Inflammatory macrophage (primary cell): ENCODE data around the gene NINL.
"Not testable (repeated sequence)": the region's sequence is repeated elsewhere in the genome, so short reads cannot be mapped to it uniquely, and the experiment has no call there.

Source experiments
- DNase-seq, 2 donors: peaks; one replicate each; pipeline ENCODE4 v3.0.0-alpha.2; 2020 to 2022

NINL gene

GRCh38 chr20:25483431-25484132 is 101.7 kb downstream of the NINL start:
- DNase-seq: peak; percentile 64 to 95

- DNase-seq: no peak
Measured at GRCh38 chr20:25481918-25482253, 103.4 kb downstream of the NINL start.

GRCh38 chr20:25481235-25481917 is 104.0 kb downstream of the NINL start:
- DNase-seq: no peak

GRCh38 chr20:25480797-25481196 is 104.5 kb downstream of the NINL start:
- no peak for DNase-seq

- no peak for DNase-seq
Measured at GRCh38 chr20:25480156-25480555, 105.2 kb downstream of the NINL start.

GRCh38 chr20:25479638-25480037 is 105.7 kb downstream of the NINL start:
- DNase-seq: no peak

GRCh38 chr20:25478889-25479568 is 106.3 kb downstream of the NINL start:
- no peak for DNase-seq

GRCh38 chr20:25477014-25477882 is 108.1 kb downstream of the NINL start:
- DNase-seq: no peak

- no peak for DNase-seq
Measured at GRCh38 chr20:25476106-25477013, 109.0 kb downstream of the NINL start.

GRCh38 chr20:25473297-25473696 is 112.0 kb downstream of the NINL start:
- DNase-seq: not testable (repeated sequence)

GRCh38 chr20:25471020-25471419 is 114.3 kb downstream of the NINL start:
- DNase-seq: no peak

- peak; percentile 19 to 41 for DNase-seq
Measured at GRCh38 chr20:25470045-25470444, 115.3 kb downstream of the NINL start.

GRCh38 chr20:25469558-25469957 is 115.8 kb downstream of the NINL start:
- DNase-seq: no peak

- no peak for DNase-seq
Measured at GRCh38 chr20:25468126-25469075, 116.9 kb downstream of the NINL start.

- no peak for DNase-seq
Measured at GRCh38 chr20:25467441-25467840, 117.9 kb downstream of the NINL start.

- DNase-seq: no peak
Measured at GRCh38 chr20:25466846-25467245, 118.5 kb downstream of the NINL start.

- peak; percentile 49 to 83 for DNase-seq
Measured at GRCh38 chr20:25465243-25466135, 119.8 kb downstream of the NINL start.

GRCh38 chr20:25464501-25465242 is 120.7 kb downstream of the NINL start:
- peak; percentile 35 to 93 for DNase-seq
